ENCODE results near the gene NCOA7. TPM values are rescaled to one million over a fixed set of nuclear protein-coding genes. Genes with fewer than 3 reads are reported as not detected.

NCOA7 gene
- total RNA-seq, 1 donor from 2014 or later, result 33.4 TPM

- Mint-ChIP-seq H3K4me1 (peaks cover 16% of the 10 kb centered on the region), H3K27ac (no peak overlapping the region), H3K4me3 (no peak overlapping the region), H3K27me3 (no peaks in the 10 kb centered on the region), H3K36me3 (ENCODE audit: low read depth) (peaks cover 28% of the 10 kb centered on the region), H3K9me3 (no peaks in the 10 kb centered on the region)
- POLR2A ChIA-PET, result no interaction called here
- TF ChIP-seq CTCF (IDR thresholded peaks at IDR 0.05), result no peak
- intact Hi-C loops (cut with micrococcal nuclease), result no loop called here
- DNase-seq (no peak), ATAC-seq (ENCODE audit: low read depth) (no peak)
- CTCF ChIA-PET, result no interaction called here
These were observed 123.1 kb downstream of the NCOA7 start for GRCh38 chr6:125913864-125914351.

- intact Hi-C loops (cut with micrococcal nuclease), result loop anchor here (2.0 kb wide), 1 partner anchor 571 kb away; no protein-coding TSS in a partner anchor
- no peaks in the 10 kb centered on the region for H3K27me3 Mint-ChIP-seq
- DNase-seq, result no peak
- ATAC-seq (ENCODE audit: low read depth), result no peak
- H3K9me3 Mint-ChIP-seq, result no peaks in the 10 kb centered on the region
- no peak for TF ChIP-seq CTCF (IDR thresholded peaks at IDR 0.05)
- POLR2A ChIA-PET, result interaction anchor here (0.7 to 2.3 kb wide), 3 partner anchors 38 to 778 kb away, joined by 5 to 23 read pairs (median 12); partner anchors contain the start of genes HINT3 and NCOA7
- CTCF ChIA-PET, result interaction anchor here (1.6 to 4.3 kb wide), 2 partner anchors 12 to 39 kb away, joined by 5 to 27 read pairs; partner anchors contain the start of gene HINT3
- H3K4me1 Mint-ChIP-seq, result peaks cover 28% of the 10 kb centered on the region
- no peak overlapping the region for H3K4me3 Mint-ChIP-seq
- H3K36me3 Mint-ChIP-seq (ENCODE audit: low read depth), result peaks cover 41% of the 10 kb centered on the region
- peak overlapping the region; percentile 90 for H3K27ac Mint-ChIP-seq
These were observed 127.5 kb downstream of the NCOA7 start for GRCh38 chr6:125918230-125918629.

- TF ChIP-seq CTCF (IDR thresholded peaks at IDR 0.05), result no peak
- peak overlapping the region; percentile 80 for H3K4me3 Mint-ChIP-seq
- DNase-seq (no peak), ATAC-seq (ENCODE audit: low read depth) (peak; percentile 90)
- no peaks in the 10 kb centered on the region for H3K27me3 Mint-ChIP-seq
- ChIA-PET CTCF (interaction anchor here (0.7 to 4.3 kb wide), 6 partner anchors 13 to 138 kb away, joined by 3 to 27 read pairs (median 4); partner anchors contain the start of genes HINT3 and NCOA7), POLR2A (interaction anchor here (0.6 to 2.3 kb wide), 7 partner anchors 38 to 778 kb away, joined by 3 to 23 read pairs (median 5); partner anchors contain the start of genes HINT3 and NCOA7)
- intact Hi-C loops (cut with micrococcal nuclease), result loop anchor here (1.0 to 2.0 kb wide), 5 partner anchors 37 to 572 kb away; partner anchors contain the start of genes HINT3 and NCOA7
- peaks cover 28% of the 10 kb centered on the region for H3K4me1 Mint-ChIP-seq
- H3K9me3 Mint-ChIP-seq, result no peaks in the 10 kb centered on the region
- peak overlapping the region; percentile 90 for H3K27ac Mint-ChIP-seq
- H3K36me3 Mint-ChIP-seq (ENCODE audit: low read depth), result peaks cover 45% of the 10 kb centered on the region
These were observed 128.2 kb downstream of the NCOA7 start for GRCh38 chr6:125918681-125919566.

DNA sequence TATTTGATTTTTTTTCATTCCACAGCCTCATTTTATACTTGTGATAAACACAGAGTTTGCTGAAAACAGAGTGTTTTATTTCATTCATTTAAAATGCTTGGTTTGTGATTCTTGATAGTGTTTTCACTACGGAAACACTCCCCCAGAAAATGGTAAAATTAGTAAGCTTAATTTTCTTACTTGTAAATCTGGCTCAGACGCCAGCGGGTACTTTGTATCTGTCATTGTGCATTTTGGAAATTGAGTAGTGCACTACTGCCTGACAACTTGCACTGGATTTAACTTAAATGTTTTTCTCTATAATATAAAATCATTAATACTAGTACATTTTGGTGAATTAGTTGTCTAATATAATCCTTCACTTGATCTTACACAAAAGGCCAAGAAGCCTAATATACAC is 128.9 kb downstream of the NCOA7 start:
- peak overlapping the region; percentile 90 for H3K27ac Mint-ChIP-seq
- POLR2A ChIA-PET, result interaction anchor here (0.6 to 2.3 kb wide), 5 partner anchors 37 to 138 kb away, joined by 3 to 23 read pairs (median 8); partner anchors contain the start of genes HINT3, NCOA7 and TRMT11
- no peaks in the 10 kb centered on the region for H3K27me3 Mint-ChIP-seq
- intact Hi-C loops (cut with micrococcal nuclease), result loop anchor here (1.0 to 2.0 kb wide), 5 partner anchors 37 to 573 kb away; partner anchors contain the start of genes HINT3 and NCOA7
- CTCF ChIA-PET, result interaction anchor here (1.0 to 4.3 kb wide), 4 partner anchors 13 to 138 kb away, joined by 3 to 27 read pairs (median 6); partner anchors contain the start of gene HINT3
- peak overlapping the region; percentile 80 for H3K4me3 Mint-ChIP-seq
- peaks cover 28% of the 10 kb centered on the region for H3K4me1 Mint-ChIP-seq
- DNase-seq (no peak), ATAC-seq (ENCODE audit: low read depth) (no peak)
- no peaks in the 10 kb centered on the region for H3K9me3 Mint-ChIP-seq
- no peak for TF ChIP-seq CTCF (IDR thresholded peaks at IDR 0.05)
- peaks cover 50% of the 10 kb centered on the region for H3K36me3 Mint-ChIP-seq (ENCODE audit: low read depth)

Measured in activated B cell treated with CpG ODN at 0.5 μM for 24 hours (primary cell).